ENCODE measurements around the gene CHST11. TPM values are rescaled to one million over a fixed set of nuclear protein-coding genes. Genes with fewer than 3 reads are reported as not detected.

The CHST11 gene
- total and polyA plus RNA-seq, 9 of the 15 experiments (the other 6 are each of a cell fraction or from before 2014, with no cell fraction given): 2.3 to 38.7 (median 15.0) TPM

- peak; percentile 42 for TF ChIP-seq TFE3 (CRISPR knock-in tag; IDR thresholded peaks at IDR 0.05)
- TF ChIP-seq PML (IDR thresholded peaks at IDR 0.05; ENCODE audit: low read length): no peak
- no peak for TF ChIP-seq MXD1 (CRISPR knock-in tag; IDR thresholded peaks at IDR 0.05; ENCODE audit: borderline replicate concordance, poor library complexity, severe bottlenecking)
- TF ChIP-seq FOXK1 (CRISPR knock-in tag; IDR thresholded peaks at IDR 0.05; ENCODE audit: borderline replicate concordance): no peak
- 0 out of 2 replicates have a peak, but pooled peaks have one; percentile 32 for TF ChIP-seq ATF4 (CRISPR knock-in tag; IDR thresholded peaks at IDR 0.05)
- TF ChIP-seq STAG1 (CRISPR knock-in tag; IDR thresholded peaks at IDR 0.05; ENCODE audit: borderline replicate concordance): no peak
- no peak for TF ChIP-seq USF2 (CRISPR knock-in tag; IDR thresholded peaks at IDR 0.05)
- TF ChIP-seq ZNF512 (tag; IDR thresholded peaks at IDR 0.05): no peak
- 0 out of 2 replicates have a peak, but pooled peaks have one; percentile 37 for TF ChIP-seq NCOR1 (IDR thresholded peaks at IDR 0.05)
- TF ChIP-seq E4F1 (CRISPR knock-in tag; IDR thresholded peaks at IDR 0.05; ENCODE audit: borderline replicate concordance): no peak
- no peak; the same call in 1 of the 2 replicates for TF ChIP-seq ZEB2 (IDR thresholded peaks at IDR 0.05)
- TF ChIP-seq ZNF778 (CRISPR knock-in tag; IDR thresholded peaks at IDR 0.05): no peak
- no peak for TF ChIP-seq BRD9 (IDR thresholded peaks at IDR 0.05; ENCODE audit: low read depth, partially characterized antibody)
- no peak for TF ChIP-seq KDM5B (IDR thresholded peaks at IDR 0.05; ENCODE audit: insufficient replicate concordance, low read depth, low read length)
Measured at GRCh38 chr12:104480012-104480411, 23.3 kb downstream of the CHST11 start (continued).
